WTC11 (cell line): ENCODE results near the gene INPP4A. TPM values are rescaled to one million over a fixed set of nuclear protein-coding genes. Genes with fewer than 3 reads are reported as not detected.

ENCODE experiments used
- ATAC-seq: fragments of 200-7000 bp; cut with Tn5 transposase; 2 replicates; pipeline ENCODE4 v1.10.0; 2021; ENCODE audit warnings: mild to moderate bottlenecking, moderate library complexity
- CTCF ChIA-PET: fragments of 300-600 bp; sonication (Branson Sonifier 250); formaldehyde crosslinking; loops from one replicate; lab custom pipeline; 2021; ENCODE audit warnings: antibody characterized with exemption; lab: Charles Lee
- POLR2A ChIA-PET: fragments of 350-600 bp; sonication (Branson Sonifier 250); formaldehyde crosslinking; loops from one replicate; lab custom pipeline; 2021; ENCODE audit warnings: antibody characterized with exemption; lab: Charles Lee
- DNase-seq: peaks from one replicate; pipeline ENCODE4 v3.0.0; 2021; ENCODE audit warnings: low spot score
- H3K27ac Mint-ChIP-seq: 2 replicates; pipeline ENCODE4 v1.8.0; 2021; ENCODE audit warnings: mixed read lengths
- H3K27me3 Mint-ChIP-seq: 2 replicates; pipeline ENCODE4 v1.8.0; 2021; ENCODE audit warnings: low read depth, mild to moderate bottlenecking, moderate library complexity, mixed read lengths
- H3K36me3 Mint-ChIP-seq: 2 replicates; pipeline ENCODE4 v1.8.0; 2021; ENCODE audit warnings: mixed read lengths
- H3K4me1 Mint-ChIP-seq: 2 replicates; pipeline ENCODE4 v1.8.0; 2022; ENCODE audit warnings: mixed read lengths
- H3K4me3 Mint-ChIP-seq: 2 replicates; pipeline ENCODE4 v1.8.0; 2021; ENCODE audit warnings: mild to moderate bottlenecking, moderate library complexity, mixed read lengths
- H3K9me3 Mint-ChIP-seq: 2 replicates; pipeline ENCODE4 v1.8.0; 2021; ENCODE audit warnings: mixed read lengths
- ATF1 ChIP-seq: sonication (generic); formaldehyde crosslinking; IDR thresholded peaks from 2 replicates; pipeline ENCODE4 v1.8.1; 2023; ENCODE audit warnings: mild to moderate bottlenecking, moderate library complexity, missing genetic modification reagents
- CBFB ChIP-seq: sonication (generic); formaldehyde crosslinking; IDR thresholded peaks from 2 replicates; pipeline ENCODE4 v1.8.1; 2022; ENCODE audit warnings: mild to moderate bottlenecking, low read depth, missing genetic modification reagents
- ESRRA ChIP-seq: sonication (generic); formaldehyde crosslinking; IDR thresholded peaks from 2 replicates; pipeline ENCODE4 v1.8.1; 2022; ENCODE audit warnings: mild to moderate bottlenecking, missing genetic modification reagents, borderline replicate concordance
- GTF2I ChIP-seq: fragments of 250-450 bp; sonication (Bioruptor Pico); conservative IDR thresholded peaks from 2 replicates; pipeline ENCODE4 v1.4.0; 2021; ENCODE audit warnings: mild to moderate bottlenecking
- JUN ChIP-seq: sonication (generic); formaldehyde crosslinking; IDR thresholded peaks from 2 replicates; pipeline ENCODE4 v1.8.0; 2023; ENCODE audit warnings: mild to moderate bottlenecking, missing genetic modification reagents
- MYBL2 ChIP-seq: sonication (generic); formaldehyde crosslinking; IDR thresholded peaks from 2 replicates; pipeline ENCODE4 v1.8.1; 2023; ENCODE audit warnings: mild to moderate bottlenecking, moderate library complexity, missing genetic modification reagents
- NFATC4 ChIP-seq: fragments of 250-450 bp; sonication (Bioruptor Pico); IDR thresholded peaks from 2 replicates; pipeline ENCODE4 v1.9.0; 2021; ENCODE audit warnings: mild to moderate bottlenecking
- NFE2L1 ChIP-seq: sonication (generic); formaldehyde crosslinking; IDR thresholded peaks from 2 replicates; pipeline ENCODE4 v1.8.1; 2023; ENCODE audit warnings: missing genetic modification reagents
- NR3C1 ChIP-seq: sonication (generic); formaldehyde crosslinking; conservative IDR thresholded peaks from 2 replicates; pipeline ENCODE4 v1.8.1; 2023; ENCODE audit warnings: low read depth, mild to moderate bottlenecking, missing genetic modification reagents
- SMAD4 ChIP-seq: sonication (generic); formaldehyde crosslinking; IDR thresholded peaks from 2 replicates; pipeline ENCODE4 v1.8.0; 2022; ENCODE audit warnings: mild to moderate bottlenecking, missing genetic modification reagents
- SOX15 ChIP-seq: fragments of 250-450 bp; sonication (Bioruptor Pico); IDR thresholded peaks from 2 replicates; pipeline ENCODE4 v1.9.0; 2021; ENCODE audit warnings: mild to moderate bottlenecking
- TCF7 ChIP-seq: sonication (generic); formaldehyde crosslinking; IDR thresholded peaks from 2 replicates; pipeline ENCODE4 v1.8.0; 2022; ENCODE audit warnings: mild to moderate bottlenecking, low read depth, missing genetic modification reagents, moderate library complexity
- TEAD4 ChIP-seq: sonication (generic); formaldehyde crosslinking; IDR thresholded peaks from 2 replicates; pipeline ENCODE4 v1.8.0; 2022; ENCODE audit warnings: mild to moderate bottlenecking, missing genetic modification reagents
- ZNF121 ChIP-seq: sonication (generic); formaldehyde crosslinking; IDR thresholded peaks from 2 replicates; pipeline ENCODE4 v1.8.0; 2023; ENCODE audit warnings: missing genetic modification reagents
- ZNF232 ChIP-seq: sonication (generic); formaldehyde crosslinking; IDR thresholded peaks from 2 replicates; pipeline ENCODE4 v1.8.0; 2022; ENCODE audit warnings: mild to moderate bottlenecking, missing genetic modification reagents
- total RNA-seq: library from RNA; stranded (reverse); gene quantifications from 3 replicates; pipeline ENCODE4 v1.2.3, GENCODE V29; 2021
- TF ChIP-seq, protein P1 (sequence below): sonication (generic); formaldehyde crosslinking; IDR thresholded peaks from 2 replicates; pipeline ENCODE4 v1.8.0; 2022; ENCODE audit warnings: missing genetic modification reagents
- TF ChIP-seq, protein P2 (sequence below): sonication (generic); formaldehyde crosslinking; IDR thresholded peaks from 2 replicates; pipeline ENCODE4 v1.8.0; 2022; ENCODE audit warnings: mild to moderate bottlenecking, missing genetic modification reagents
- TF ChIP-seq, protein P3 (sequence below): sonication (generic); formaldehyde crosslinking; IDR thresholded peaks from 2 replicates; pipeline ENCODE4 v1.8.0; 2023; ENCODE audit warnings: mild to moderate bottlenecking, missing genetic modification reagents
- TF ChIP-seq, protein P4 (sequence below): sonication (generic); formaldehyde crosslinking; IDR thresholded peaks from 2 replicates; pipeline ENCODE4 v1.8.1; 2022; ENCODE audit warnings: low read depth, mild to moderate bottlenecking, moderate library complexity, missing genetic modification reagents, borderline replicate concordance
- TF ChIP-seq, protein P5 (sequence below): sonication (generic); formaldehyde crosslinking; IDR thresholded peaks from 2 replicates; pipeline ENCODE4 v1.8.0; 2022; ENCODE audit warnings: mild to moderate bottlenecking, missing genetic modification reagents

INPP4A gene
- total RNA-seq, 1 experiment from 2014 or later = 38.3 TPM

DNA sequence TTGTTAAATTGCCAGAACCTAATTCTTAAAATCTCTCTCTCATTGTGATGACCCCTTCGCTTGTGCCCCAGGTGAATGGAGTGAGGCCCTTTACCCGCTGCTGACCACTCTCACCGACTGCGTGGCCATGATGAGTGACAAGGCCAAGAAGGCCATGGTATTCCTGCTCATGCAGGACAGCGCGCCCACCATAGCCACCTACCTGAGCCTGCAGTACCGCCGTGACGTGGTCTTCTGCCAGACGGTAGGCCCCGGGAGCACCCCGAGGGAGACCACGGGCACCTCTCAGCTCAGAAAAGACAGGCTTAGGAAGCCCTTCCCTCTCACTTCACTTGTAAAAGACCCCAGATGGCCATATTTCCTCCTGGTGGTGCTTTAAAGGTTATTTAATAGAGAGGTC lies 118.7 kb downstream of the INPP4A start (continued):
- TF ChIP-seq, protein P1, sequence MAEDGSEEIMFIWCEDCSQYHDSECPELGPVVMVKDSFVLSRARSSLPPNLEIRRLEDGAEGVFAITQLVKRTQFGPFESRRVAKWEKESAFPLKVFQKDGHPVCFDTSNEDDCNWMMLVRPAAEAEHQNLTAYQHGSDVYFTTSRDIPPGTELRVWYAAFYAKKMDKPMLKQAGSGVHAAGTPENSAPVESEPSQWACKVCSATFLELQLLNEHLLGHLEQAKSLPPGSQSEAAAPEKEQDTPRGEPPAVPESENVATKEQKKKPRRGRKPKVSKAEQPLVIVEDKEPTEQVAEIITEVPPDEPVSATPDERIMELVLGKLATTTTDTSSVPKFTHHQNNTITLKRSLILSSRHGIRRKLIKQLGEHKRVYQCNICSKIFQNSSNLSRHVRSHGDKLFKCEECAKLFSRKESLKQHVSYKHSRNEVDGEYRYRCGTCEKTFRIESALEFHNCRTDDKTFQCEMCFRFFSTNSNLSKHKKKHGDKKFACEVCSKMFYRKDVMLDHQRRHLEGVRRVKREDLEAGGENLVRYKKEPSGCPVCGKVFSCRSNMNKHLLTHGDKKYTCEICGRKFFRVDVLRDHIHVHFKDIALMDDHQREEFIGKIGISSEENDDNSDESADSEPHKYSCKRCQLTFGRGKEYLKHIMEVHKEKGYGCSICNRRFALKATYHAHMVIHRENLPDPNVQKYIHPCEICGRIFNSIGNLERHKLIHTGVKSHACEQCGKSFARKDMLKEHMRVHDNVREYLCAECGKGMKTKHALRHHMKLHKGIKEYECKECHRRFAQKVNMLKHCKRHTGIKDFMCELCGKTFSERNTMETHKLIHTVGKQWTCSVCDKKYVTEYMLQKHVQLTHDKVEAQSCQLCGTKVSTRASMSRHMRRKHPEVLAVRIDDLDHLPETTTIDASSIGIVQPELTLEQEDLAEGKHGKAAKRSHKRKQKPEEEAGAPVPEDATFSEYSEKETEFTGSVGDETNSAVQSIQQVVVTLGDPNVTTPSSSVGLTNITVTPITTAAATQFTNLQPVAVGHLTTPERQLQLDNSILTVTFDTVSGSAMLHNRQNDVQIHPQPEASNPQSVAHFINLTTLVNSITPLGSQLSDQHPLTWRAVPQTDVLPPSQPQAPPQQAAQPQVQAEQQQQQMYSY = no peak
- TF ChIP-seq ZNF121 (CRISPR knock-in tag) = no peak

DNA sequence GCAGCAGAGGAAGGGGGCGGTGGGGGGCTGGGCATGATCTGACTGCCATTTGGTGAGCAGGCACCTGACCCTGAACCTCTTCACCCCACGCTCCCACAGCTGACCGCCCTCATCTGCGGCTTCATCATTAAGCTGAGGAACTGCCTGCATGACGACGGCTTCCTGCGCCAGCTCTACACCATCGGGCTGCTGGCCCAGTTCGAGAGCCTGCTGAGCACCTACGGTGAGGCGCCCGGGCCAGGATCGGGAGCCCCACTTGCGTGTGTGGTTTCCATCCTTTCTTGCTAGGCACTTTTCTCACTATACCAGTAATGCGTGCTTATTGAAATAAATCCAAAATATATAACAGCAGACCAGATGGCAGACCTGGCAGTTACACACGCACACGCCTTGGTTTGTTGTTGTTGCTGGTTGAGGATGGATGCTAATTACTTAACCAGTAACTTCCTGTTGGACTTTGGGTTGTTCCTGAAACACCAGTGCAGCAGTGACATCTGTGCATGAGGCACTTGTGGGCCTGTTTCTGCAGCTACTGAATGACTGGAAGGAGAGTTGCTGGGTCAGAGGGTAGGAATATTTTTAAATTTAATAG lies 120.0 kb downstream of the INPP4A start:
- POLR2A ChIA-PET = no interaction called here
- H3K36me3 Mint-ChIP-seq = peaks cover 26% of the 10 kb centered on the region

DNA sequence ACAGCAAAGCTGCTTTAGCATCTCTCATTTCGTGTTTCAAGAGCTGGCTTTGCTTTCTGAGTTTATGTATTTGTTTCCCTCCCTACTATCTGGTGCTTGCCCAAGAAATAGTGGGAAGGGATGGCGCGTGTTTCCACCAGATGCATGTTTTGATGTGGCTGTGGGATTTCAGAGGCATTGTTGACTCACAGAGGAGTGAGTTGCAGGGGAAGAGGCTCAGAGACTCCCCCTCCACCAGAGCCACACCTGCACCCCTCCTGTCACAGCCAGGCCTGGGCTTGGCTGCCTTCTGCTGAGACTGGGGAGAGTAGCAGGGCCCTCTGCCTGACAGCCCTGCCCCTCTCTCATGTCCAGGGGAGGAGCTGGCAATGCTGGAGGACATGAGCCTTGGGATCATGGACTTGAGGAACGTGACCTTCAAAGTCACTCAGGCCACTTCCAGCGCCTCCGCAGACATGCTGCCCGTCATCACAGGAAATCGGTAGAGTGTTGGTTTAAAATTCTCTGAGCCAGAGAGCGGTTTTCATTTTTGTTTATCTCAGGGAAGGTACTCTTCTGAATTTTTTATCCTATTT lies 120.7 kb downstream of the INPP4A start:
- Mint-ChIP-seq H3K9me3 (no peaks in the 10 kb centered on the region), H3K27me3 (no peaks in the 10 kb centered on the region), H3K36me3 (peaks cover 33% of the 10 kb centered on the region), H3K27ac (no peak overlapping the region), H3K4me3 (no peak overlapping the region), H3K4me1 (no peaks in the 10 kb centered on the region)
- POLR2A ChIA-PET = no interaction called here
- no peak for ATAC-seq
- CTCF ChIA-PET = no interaction called here
- DNase-seq = no peak
- TF ChIP-seq, protein P2, sequence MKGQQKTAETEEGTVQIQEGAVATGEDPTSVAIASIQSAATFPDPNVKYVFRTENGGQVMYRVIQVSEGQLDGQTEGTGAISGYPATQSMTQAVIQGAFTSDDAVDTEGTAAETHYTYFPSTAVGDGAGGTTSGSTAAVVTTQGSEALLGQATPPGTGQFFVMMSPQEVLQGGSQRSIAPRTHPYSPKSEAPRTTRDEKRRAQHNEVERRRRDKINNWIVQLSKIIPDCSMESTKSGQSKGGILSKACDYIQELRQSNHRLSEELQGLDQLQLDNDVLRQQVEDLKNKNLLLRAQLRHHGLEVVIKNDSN (CRISPR knock-in tag) = no peak
- TF ChIP-seq, protein P3, sequence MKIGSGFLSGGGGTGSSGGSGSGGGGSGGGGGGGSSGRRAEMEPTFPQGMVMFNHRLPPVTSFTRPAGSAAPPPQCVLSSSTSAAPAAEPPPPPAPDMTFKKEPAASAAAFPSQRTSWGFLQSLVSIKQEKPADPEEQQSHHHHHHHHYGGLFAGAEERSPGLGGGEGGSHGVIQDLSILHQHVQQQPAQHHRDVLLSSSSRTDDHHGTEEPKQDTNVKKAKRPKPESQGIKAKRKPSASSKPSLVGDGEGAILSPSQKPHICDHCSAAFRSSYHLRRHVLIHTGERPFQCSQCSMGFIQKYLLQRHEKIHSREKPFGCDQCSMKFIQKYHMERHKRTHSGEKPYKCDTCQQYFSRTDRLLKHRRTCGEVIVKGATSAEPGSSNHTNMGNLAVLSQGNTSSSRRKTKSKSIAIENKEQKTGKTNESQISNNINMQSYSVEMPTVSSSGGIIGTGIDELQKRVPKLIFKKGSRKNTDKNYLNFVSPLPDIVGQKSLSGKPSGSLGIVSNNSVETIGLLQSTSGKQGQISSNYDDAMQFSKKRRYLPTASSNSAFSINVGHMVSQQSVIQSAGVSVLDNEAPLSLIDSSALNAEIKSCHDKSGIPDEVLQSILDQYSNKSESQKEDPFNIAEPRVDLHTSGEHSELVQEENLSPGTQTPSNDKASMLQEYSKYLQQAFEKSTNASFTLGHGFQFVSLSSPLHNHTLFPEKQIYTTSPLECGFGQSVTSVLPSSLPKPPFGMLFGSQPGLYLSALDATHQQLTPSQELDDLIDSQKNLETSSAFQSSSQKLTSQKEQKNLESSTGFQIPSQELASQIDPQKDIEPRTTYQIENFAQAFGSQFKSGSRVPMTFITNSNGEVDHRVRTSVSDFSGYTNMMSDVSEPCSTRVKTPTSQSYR = no peak
- TF ChIP-seq, protein P4, sequence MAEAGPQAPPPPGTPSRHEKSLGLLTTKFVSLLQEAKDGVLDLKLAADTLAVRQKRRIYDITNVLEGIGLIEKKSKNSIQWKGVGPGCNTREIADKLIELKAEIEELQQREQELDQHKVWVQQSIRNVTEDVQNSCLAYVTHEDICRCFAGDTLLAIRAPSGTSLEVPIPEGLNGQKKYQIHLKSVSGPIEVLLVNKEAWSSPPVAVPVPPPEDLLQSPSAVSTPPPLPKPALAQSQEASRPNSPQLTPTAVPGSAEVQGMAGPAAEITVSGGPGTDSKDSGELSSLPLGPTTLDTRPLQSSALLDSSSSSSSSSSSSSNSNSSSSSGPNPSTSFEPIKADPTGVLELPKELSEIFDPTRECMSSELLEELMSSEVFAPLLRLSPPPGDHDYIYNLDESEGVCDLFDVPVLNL (CRISPR knock-in tag) = no peak
- TF ChIP-seq ESRRA (CRISPR knock-in tag) (no peak), ZNF232 (CRISPR knock-in tag) (no peak), SMAD4 (CRISPR knock-in tag) (no peak), GTF2I (no peak), CBFB (CRISPR knock-in tag) (no peak), ATF1 (no peak), SOX15 (CRISPR knock-in tag) (no peak), TCF7 (no peak), NFATC4 (CRISPR knock-in tag) (no peak), NFE2L1 (no peak), MYBL2 (CRISPR knock-in tag) (no peak)

More for the DNA sequence above, 120.0 kb downstream of the INPP4A start:
- no peak for ATAC-seq
- no peak for DNase-seq
- CTCF ChIA-PET = no interaction called here
- Mint-ChIP-seq H3K27ac (no peak overlapping the region), H3K9me3 (no peaks in the 10 kb centered on the region), H3K27me3 (no peaks in the 10 kb centered on the region), H3K4me3 (no peak overlapping the region), H3K4me1 (no peaks in the 10 kb centered on the region)
- TF ChIP-seq TEAD4 (no peak), NR3C1 (CRISPR knock-in tag) (no peak), ZNF121 (CRISPR knock-in tag) (no peak), SMAD4 (CRISPR knock-in tag) (no peak), JUN (CRISPR knock-in tag) (no peak)
- TF ChIP-seq, protein P5, sequence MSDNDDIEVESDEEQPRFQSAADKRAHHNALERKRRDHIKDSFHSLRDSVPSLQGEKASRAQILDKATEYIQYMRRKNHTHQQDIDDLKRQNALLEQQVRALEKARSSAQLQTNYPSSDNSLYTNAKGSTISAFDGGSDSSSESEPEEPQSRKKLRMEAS (CRISPR knock-in tag) = no peak
